Kidney (tissue), 14 donors: ENCODE measurements around the gene TPK1. TPM values are rescaled to one million over a fixed set of nuclear protein-coding genes. Genes with fewer than 3 reads are reported as not detected.

Experiments
- DNase-seq, 5 donors: peaks; one replicate each; pipeline ENCODE4 v3.0.0-alpha.2; 2013 to 2020
- FAIRE-seq: peaks from 2 replicates; lab custom pipeline; 2012; peaks lifted over from hg19 to GRCh38; lab: Jason Lieb, UNC
- H3K27ac ChIP-seq, 2 donors: one replicate each; pipeline ENCODE4 v1.7.0; 2013; ENCODE audit warnings: low read depth in 2 of 2, low read length in 2 of 2, inconsistent platforms in 1 of 2
- H3K27me3 ChIP-seq: one replicate; pipeline ENCODE4 v1.7.1; 2013; ENCODE audit warnings: low read length, inconsistent platforms; ENCODE audit not compliant: control insufficient read depth, insufficient read depth
- H3K36me3 ChIP-seq, 3 donors: one replicate each; pipeline versions ENCODE4 v1.7.0 to v1.7.1; 2013; ENCODE audit warnings: low read length in 3 of 3, control low read depth in 1 of 3, inconsistent platforms in 1 of 3; ENCODE audit not compliant: insufficient read depth in 3 of 3, control insufficient read depth in 2 of 3
- H3K4me1 ChIP-seq, 3 donors: one replicate each; pipeline versions ENCODE4 v1.7.0 to v1.7.1; 2013; ENCODE audit warnings: low read length in 3 of 3, inconsistent platforms in 1 of 3, low read depth in 1 of 3; ENCODE audit not compliant: control insufficient read depth in 2 of 3, insufficient read depth in 2 of 3
- H3K4me3 ChIP-seq, 3 donors: one replicate each; pipeline versions ENCODE4 v1.7.0 to v1.8.1; 2013; ENCODE audit warnings: low read length in 3 of 3, control low read depth in 1 of 3, inconsistent platforms in 1 of 3
- H3K9ac ChIP-seq, 3 donors: one replicate each; pipeline versions ENCODE4 v1.7.0 to v1.7.1; 2013; ENCODE audit warnings: low read length in 3 of 3, control low read depth in 1 of 3, inconsistent platforms in 1 of 3
- H3K9me3 ChIP-seq, 3 donors: one replicate each; pipeline versions ENCODE4 v1.7.0 to v1.7.1; 2013; ENCODE audit warnings: low read length in 3 of 3, control low read depth in 1 of 3, inconsistent platforms in 1 of 3; ENCODE audit not compliant: control insufficient read depth in 2 of 3, insufficient read depth in 1 of 3
- intact Hi-C: fragments of 100-400 bp; cut with DNase I; formaldehyde crosslinking; loops from one replicate; pipeline ENCODE4 v1.11.1; 2022
- polyA plus RNA-seq: library from polyadenylated mRNA; stranded (reverse); fragments of 350-450 nt; fragmentation: Illumina TruSeq; extraction: RNeasy Lipid Tissue Mini Kit (QIAGEN cat#74804); gene quantifications from one replicate; pipeline ENCODE4 v1.2.3, GENCODE V29; 2014; ENCODE audit warnings: low read depth, low replicate concordance; ENCODE audit not compliant: insufficient read depth
- total RNA-seq: library from RNA; stranded (reverse); fragmentation: NEBNext Ultra II Directional; extraction: Animal tissue kit (Norgen Biotek cat#: 25700); gene quantifications from one replicate; pipeline ENCODE4 v1.2.1, GENCODE V29; 2021
- TF ChIP-seq, protein P1 (sequence below): IDR thresholded peaks from 3 replicates; pipeline ENCODE4 v1.5.1; 2012; ENCODE audit warnings: mild to moderate bottlenecking, moderate library complexity, borderline replicate concordance; ENCODE audit not compliant: insufficient read depth; ENCODE audit errors: extremely low read depth
- donor health status: control.
- donor health status: control.
- donor health status: control.
- donor health status: control.
- donor health status: control.
- donor health status: DM: yes; HTN: yes; CAD: no.
- donor health status: Normal renal cell carcinoma (clear cell type).

The TPK1 gene
- total and polyA plus RNA-seq, 2 donors from 2014 or later, result 5.3 to 15.5 TPM

DNA sequence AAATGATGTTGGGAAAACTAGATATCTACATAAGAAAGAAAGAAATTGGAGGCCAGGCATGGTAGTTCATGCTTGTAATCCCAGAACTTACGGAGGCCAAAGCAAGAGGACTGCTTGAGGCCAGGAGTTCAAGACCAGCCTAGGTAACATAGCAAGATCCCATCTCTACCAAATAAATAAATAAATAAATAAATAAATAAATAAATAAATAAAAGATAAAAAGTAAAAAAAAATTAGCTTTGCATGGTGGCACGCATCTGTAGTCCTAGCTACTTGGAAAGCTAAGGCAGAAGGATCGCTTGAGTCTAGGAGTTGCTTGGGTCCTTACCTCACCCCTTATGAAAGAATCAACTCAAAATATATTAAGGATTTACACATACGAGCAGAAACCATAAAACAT lies 238.9 kb downstream of the TPK1 start:
- Histone ChIP-seq H3K27me3 (no peaks in the 10 kb centered on the region), H3K4me3 (no peak overlapping the region), H3K9ac (no peak overlapping the region), H3K27ac (no peak overlapping the region), H3K4me1 (no peaks in the 10 kb centered on the region), H3K9me3 (peaks cover 0 to 7% (median 7%) of the 10 kb centered on the region in 3 donors), H3K36me3 (no peaks in the 10 kb centered on the region)
- DNase-seq (no peak), FAIRE-seq (no peak)
- TF ChIP-seq, protein P1, sequence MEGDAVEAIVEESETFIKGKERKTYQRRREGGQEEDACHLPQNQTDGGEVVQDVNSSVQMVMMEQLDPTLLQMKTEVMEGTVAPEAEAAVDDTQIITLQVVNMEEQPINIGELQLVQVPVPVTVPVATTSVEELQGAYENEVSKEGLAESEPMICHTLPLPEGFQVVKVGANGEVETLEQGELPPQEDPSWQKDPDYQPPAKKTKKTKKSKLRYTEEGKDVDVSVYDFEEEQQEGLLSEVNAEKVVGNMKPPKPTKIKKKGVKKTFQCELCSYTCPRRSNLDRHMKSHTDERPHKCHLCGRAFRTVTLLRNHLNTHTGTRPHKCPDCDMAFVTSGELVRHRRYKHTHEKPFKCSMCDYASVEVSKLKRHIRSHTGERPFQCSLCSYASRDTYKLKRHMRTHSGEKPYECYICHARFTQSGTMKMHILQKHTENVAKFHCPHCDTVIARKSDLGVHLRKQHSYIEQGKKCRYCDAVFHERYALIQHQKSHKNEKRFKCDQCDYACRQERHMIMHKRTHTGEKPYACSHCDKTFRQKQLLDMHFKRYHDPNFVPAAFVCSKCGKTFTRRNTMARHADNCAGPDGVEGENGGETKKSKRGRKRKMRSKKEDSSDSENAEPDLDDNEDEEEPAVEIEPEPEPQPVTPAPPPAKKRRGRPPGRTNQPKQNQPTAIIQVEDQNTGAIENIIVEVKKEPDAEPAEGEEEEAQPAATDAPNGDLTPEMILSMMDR, result no peak
- intact Hi-C loops, result no loop called here

DNA sequence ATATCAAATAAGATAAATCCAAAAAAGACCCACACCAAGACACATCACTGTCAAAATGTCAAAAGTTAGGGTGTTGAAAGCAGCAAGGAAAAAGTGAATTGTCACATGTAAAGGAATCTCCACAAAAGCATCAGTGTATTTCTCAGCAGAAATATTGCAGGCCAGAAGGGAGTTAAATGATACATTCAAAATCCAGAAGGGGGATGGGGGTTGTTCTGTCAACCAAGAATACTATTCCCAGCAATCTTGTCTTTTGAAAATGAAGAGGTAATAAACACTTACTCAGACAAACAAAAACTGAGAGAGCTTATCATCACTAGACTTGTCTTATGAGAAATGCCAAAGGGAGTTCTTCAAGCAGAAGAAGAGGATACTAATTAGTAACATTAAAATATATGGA lies 241.3 kb downstream of the TPK1 start:
- DNase-seq (no peak), FAIRE-seq (no peak)
- no peaks in the 10 kb centered on the region for H3K36me3 ChIP-seq
- H3K9me3 ChIP-seq, result peaks cover 0 to 7% (median 7%) of the 10 kb centered on the region in 3 donors
- no peaks in the 10 kb centered on the region for H3K4me1 ChIP-seq
- H3K27me3 ChIP-seq, result no peaks in the 10 kb centered on the region
- H3K27ac ChIP-seq, result no peak overlapping the region
- no peak overlapping the region for H3K4me3 ChIP-seq
- TF ChIP-seq, protein P1, result no peak
- intact Hi-C loops, result no loop called here
- H3K9ac ChIP-seq, result no peak overlapping the region

DNA sequence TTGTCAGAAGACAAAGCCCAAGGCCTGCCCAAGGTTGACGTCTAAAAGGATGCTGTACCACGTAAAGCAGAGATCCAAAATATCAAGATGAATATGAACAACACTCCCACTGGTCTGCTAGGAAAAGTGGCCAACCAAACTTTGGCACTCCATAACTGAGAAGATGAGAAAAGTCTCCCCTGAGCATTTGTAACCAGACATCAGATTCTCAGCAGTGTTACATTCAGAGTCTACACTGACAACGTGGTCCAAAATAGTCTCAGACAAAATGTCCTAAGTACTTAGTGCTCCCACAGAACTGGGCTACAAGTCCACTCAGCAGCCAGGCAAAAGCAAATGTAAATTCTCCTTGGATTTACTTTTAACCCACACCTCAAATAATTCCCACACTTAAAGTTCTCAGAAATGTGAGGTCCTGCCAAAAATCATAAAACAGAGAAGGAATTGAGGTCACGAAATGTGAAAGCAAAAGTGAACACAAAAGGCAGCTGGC lies 247.2 kb downstream of the TPK1 start:
- Histone ChIP-seq H3K36me3 (no peaks in the 10 kb centered on the region), H3K27me3 (no peaks in the 10 kb centered on the region), H3K9me3 (no peaks in the 10 kb centered on the region), H3K4me3 (no peak overlapping the region), H3K9ac (no peak overlapping the region), H3K27ac (no peak overlapping the region), H3K4me1 (peaks cover 0 to 3% (median 0%) of the 10 kb centered on the region in 3 donors)
- intact Hi-C loops, result no loop called here
- FAIRE-seq (no peak), DNase-seq (peak in 2 of 5 donors; percentile 36 to 56)
- TF ChIP-seq, protein P1, result no peak

DNA sequence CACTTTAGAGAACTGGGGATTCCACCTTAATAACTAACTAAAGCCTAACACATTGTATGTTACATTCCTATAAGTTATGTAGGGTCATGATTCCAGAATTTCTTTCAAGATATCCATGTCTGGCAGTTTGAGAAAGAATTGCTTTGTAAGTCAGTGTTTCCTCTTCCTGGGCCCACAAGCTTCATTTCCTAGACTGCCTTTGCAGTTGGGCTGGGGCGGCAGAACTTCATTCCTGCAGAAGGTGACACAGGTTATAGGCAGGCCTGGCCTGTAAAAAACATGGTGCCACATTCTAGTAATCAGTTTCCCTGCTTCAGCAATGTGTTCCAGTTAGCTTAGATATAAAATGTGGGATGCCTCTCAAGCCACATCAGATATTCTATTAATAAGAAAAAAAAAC lies 248.2 kb downstream of the TPK1 start:
- H3K9ac ChIP-seq, result no peak overlapping the region
- DNase-seq, result no peak
- intact Hi-C loops, result no loop called here
- no peak for FAIRE-seq
- peaks cover 0 to 3% (median 0%) of the 10 kb centered on the region in 3 donors for H3K4me1 ChIP-seq
- H3K27ac ChIP-seq, result no peak overlapping the region
- H3K9me3 ChIP-seq, result no peaks in the 10 kb centered on the region
- no peaks in the 10 kb centered on the region for H3K36me3 ChIP-seq
- no peak overlapping the region for H3K4me3 ChIP-seq
- no peaks in the 10 kb centered on the region for H3K27me3 ChIP-seq
- TF ChIP-seq, protein P1, result no peak
